Neural cell (in vitro differentiated cells): ENCODE data around the gene CRIM1. TPM values are rescaled to one million over a fixed set of nuclear protein-coding genes. Genes with fewer than 3 reads are reported as not detected.

Source experiments
- H2AFZ ChIP-seq: fragments of 200-600, 300-800 bp; sonication (generic), shearing (Covaris generic); 2 replicates; pipeline ENCODE4 v1.6.0; 2014; ENCODE audit warnings: low read depth, mild to moderate bottlenecking, antibody characterized with exemption, low read length, moderate library complexity
- H3F3A ChIP-seq: fragments of 200-600 bp; shearing (Covaris generic); 2 replicates; pipeline ENCODE4 v1.6.1; 2016; ENCODE audit warnings: mild to moderate bottlenecking, moderate library complexity, mixed read lengths, antibody characterized with exemption, low read length; ENCODE audit not compliant: insufficient read depth, poor library complexity, severe bottlenecking
- H3K27ac ChIP-seq: fragments of 200-600, 300-800 bp; sonication (generic), shearing (Covaris generic); 2 replicates; pipeline ENCODE4 v1.5.1; 2014; ENCODE audit warnings: mild to moderate bottlenecking, low read length, moderate library complexity
- H3K27me3 ChIP-seq: fragments of 300-800, 200-600 bp; sonication (generic), shearing (Covaris generic); 2 replicates; pipeline ENCODE4 v1.6.0; 2014; ENCODE audit warnings: mild to moderate bottlenecking, low read depth, low read length, moderate library complexity; ENCODE audit not compliant: insufficient read depth
- H3K36me3 ChIP-seq: fragments of 300-800, 200-600 bp; sonication (generic), shearing (Covaris generic); 2 replicates; pipeline ENCODE4 v1.5.1; 2014; ENCODE audit warnings: mild to moderate bottlenecking, antibody characterized with exemption, low read length, moderate library complexity; ENCODE audit not compliant: insufficient read depth
- H3K4me2 ChIP-seq: fragments of 300-800, 200-600 bp; sonication (generic), shearing (Covaris generic); 2 replicates; pipeline ENCODE4 v1.6.0; 2014; ENCODE audit warnings: mild to moderate bottlenecking, low read length
- H3K4me3 ChIP-seq: fragments of 300-800, 200-600 bp; sonication (generic), shearing (Covaris generic); 2 replicates; pipeline ENCODE4 v1.5.1; 2014; ENCODE audit warnings: mild to moderate bottlenecking, low read length, moderate library complexity
- H3K79me2 ChIP-seq: fragments of 200-600 bp; shearing (Covaris generic); replicated peaks from 2 replicates; pipeline ENCODE4 v1.6.0; 2014; ENCODE audit warnings: mild to moderate bottlenecking, low read length, moderate library complexity; ENCODE audit not compliant: insufficient read depth
- H3K9ac ChIP-seq: fragments of 300-800, 200-600 bp; sonication (generic), shearing (Covaris generic); 2 replicates; pipeline ENCODE4 v1.6.1; 2016; ENCODE audit warnings: mild to moderate bottlenecking, low read length, mixed read lengths
- H3K9me2 ChIP-seq: fragments of 200-600 bp; shearing (Covaris generic); 2 replicates; pipeline ENCODE4 v1.6.1; 2016; ENCODE audit warnings: mild to moderate bottlenecking, low read length, mixed read lengths; ENCODE audit not compliant: insufficient read depth
- H3K9me3 ChIP-seq: fragments of 200-600, 300-800 bp; sonication (generic), shearing (Covaris generic); 2 replicates; pipeline ENCODE4 v1.6.1; 2016; ENCODE audit warnings: mild to moderate bottlenecking, mixed run types, low read length, moderate library complexity, mixed read lengths
- H4K20me1 ChIP-seq: fragments of 200-600 bp; shearing (Covaris generic); 2 replicates; pipeline ENCODE4 v1.6.1; 2016; ENCODE audit warnings: mild to moderate bottlenecking, mixed run types; ENCODE audit not compliant: insufficient read depth
- EP300 ChIP-seq: fragments of 450-650 bp; conservative IDR thresholded peaks from 2 replicates; pipeline ENCODE4 v1.6.1; 2014; ENCODE audit warnings: antibody characterized with exemption, mild to moderate bottlenecking, moderate library complexity; ENCODE audit not compliant: poor library complexity, severe bottlenecking
- EZH2 ChIP-seq: fragments of 200-600, 300-800 bp; shearing (Covaris generic), sonication (generic); IDR thresholded peaks from 2 replicates; pipeline ENCODE4 v1.6.1; 2014; ENCODE audit warnings: antibody characterized with exemption, low read length, borderline replicate concordance, mild to moderate bottlenecking; ENCODE audit not compliant: insufficient read depth, poor library complexity, severe bottlenecking
- MXI1 ChIP-seq: fragments of 450-650 bp; conservative IDR thresholded peaks from 2 replicates; pipeline ENCODE4 v1.6.1; 2014; ENCODE audit warnings: antibody characterized with exemption, mild to moderate bottlenecking; ENCODE audit not compliant: poor library complexity, severe bottlenecking
- POLR2AphosphoS5 ChIP-seq: IDR thresholded peaks from 2 replicates; pipeline ENCODE4 v1.6.1; 2012
- RAD21 ChIP-seq: fragments of 450-650 bp; conservative IDR thresholded peaks from 2 replicates; pipeline ENCODE4 v1.6.1; 2014; ENCODE audit warnings: antibody characterized with exemption, mild to moderate bottlenecking, moderate library complexity
- SMC3 ChIP-seq: fragments of 450-650 bp; conservative IDR thresholded peaks from 2 replicates; pipeline ENCODE4 v1.6.1; 2014; ENCODE audit warnings: antibody characterized with exemption, mild to moderate bottlenecking, moderate library complexity; ENCODE audit not compliant: poor library complexity
- TAF1 ChIP-seq: IDR thresholded peaks from 2 replicates; pipeline ENCODE4 v1.6.1; 2012; ENCODE audit warnings: low read depth
- polyA plus RNA-seq: library from polyadenylated mRNA; depleted of rRNA; stranded (reverse); fragments of >200 nt; gene quantifications from 2 replicates; pipeline ENCODE4 v1.2.3, GENCODE V29; 2014
- TF ChIP-seq, protein P1 (sequence below): fragments of 450-650 bp; IDR thresholded peaks from 2 replicates; pipeline ENCODE4 v1.5.1; 2014; ENCODE audit warnings: antibody characterized with exemption, mild to moderate bottlenecking, moderate library complexity; ENCODE audit not compliant: poor library complexity, severe bottlenecking
- TF ChIP-seq, protein P2 (sequence below): IDR thresholded peaks from 2 replicates; pipeline ENCODE4 v1.6.1; 2012; ENCODE audit warnings: borderline replicate concordance

Gene CRIM1
- polyA plus RNA-seq, 1 donor from 2014 or later = 6.7 TPM

DNA sequence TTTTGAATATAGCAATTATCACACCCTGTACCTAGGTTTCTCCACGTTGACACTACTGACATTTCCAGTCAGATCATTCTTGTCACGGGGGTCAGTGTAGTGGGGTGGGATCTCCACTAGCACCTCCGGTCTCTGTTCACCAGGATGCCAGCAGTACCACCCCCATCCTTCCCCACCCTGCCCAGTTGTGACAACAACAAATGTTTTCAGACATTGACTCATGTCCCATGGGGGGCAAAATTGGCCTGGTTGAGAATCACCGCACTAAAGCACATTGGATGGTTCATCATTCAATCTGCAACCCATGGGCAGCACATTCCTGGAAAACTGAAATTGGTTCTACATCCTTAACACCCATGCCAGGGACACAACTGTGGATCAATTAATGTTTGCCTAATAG is 210.1 kb downstream of the CRIM1 start:
- no peaks in the 10 kb centered on the region for H4K20me1 ChIP-seq
- H3K79me2 ChIP-seq = no peaks in the 10 kb centered on the region
- H3F3A ChIP-seq = no peaks in the 10 kb centered on the region
- no peaks in the 10 kb centered on the region for H3K9me2 ChIP-seq
- H3K9ac ChIP-seq = no peak overlapping the region
- H3K9me3 ChIP-seq = no peaks in the 10 kb centered on the region
- no peak overlapping the region for H3K4me2 ChIP-seq
- H3K4me3 ChIP-seq = no peak overlapping the region
- H3K27me3 ChIP-seq = no peaks in the 10 kb centered on the region
- TF ChIP-seq POLR2AphosphoS5 = no peak
- no peak overlapping the region for H3K27ac ChIP-seq
- no peaks in the 10 kb centered on the region for H3K36me3 ChIP-seq
- H2AFZ ChIP-seq = no peak overlapping the region

DNA sequence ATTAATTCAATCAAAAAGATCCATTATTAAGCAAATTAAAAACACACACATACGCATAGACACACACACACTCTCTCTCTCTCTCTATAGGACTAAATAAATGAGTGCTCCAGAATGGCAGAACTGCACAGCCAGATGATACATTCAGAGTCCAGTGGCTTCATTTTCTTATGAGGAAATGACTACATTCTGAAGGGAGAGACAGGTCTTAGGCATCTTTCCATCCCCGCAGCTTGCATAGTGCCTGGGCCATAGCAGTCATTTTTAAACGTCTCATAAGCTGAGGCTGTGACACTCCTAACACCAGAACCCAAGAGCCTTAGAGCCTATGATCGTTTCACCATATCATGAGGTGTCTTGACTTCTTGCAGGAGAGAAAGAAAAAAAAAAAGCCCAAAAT is 211.3 kb downstream of the CRIM1 start:
- Histone ChIP-seq H3K4me2 (no peak overlapping the region), H3K36me3 (no peaks in the 10 kb centered on the region), H3K9me2 (no peaks in the 10 kb centered on the region), H4K20me1 (no peaks in the 10 kb centered on the region), H3K9me3 (no peaks in the 10 kb centered on the region), H3K4me3 (no peak overlapping the region), H3K9ac (no peak overlapping the region), H3K79me2 (no peaks in the 10 kb centered on the region), H3K27ac (no peak overlapping the region), H3K27me3 (no peaks in the 10 kb centered on the region), H2AFZ (no peak overlapping the region), H3F3A (no peaks in the 10 kb centered on the region)
- TF ChIP-seq MXI1 (no peak), TAF1 (no peak), SMC3 (no peak), EP300 (no peak), POLR2AphosphoS5 (no peak), RAD21 (no peak), EZH2 (no peak)
- TF ChIP-seq, protein P1, sequence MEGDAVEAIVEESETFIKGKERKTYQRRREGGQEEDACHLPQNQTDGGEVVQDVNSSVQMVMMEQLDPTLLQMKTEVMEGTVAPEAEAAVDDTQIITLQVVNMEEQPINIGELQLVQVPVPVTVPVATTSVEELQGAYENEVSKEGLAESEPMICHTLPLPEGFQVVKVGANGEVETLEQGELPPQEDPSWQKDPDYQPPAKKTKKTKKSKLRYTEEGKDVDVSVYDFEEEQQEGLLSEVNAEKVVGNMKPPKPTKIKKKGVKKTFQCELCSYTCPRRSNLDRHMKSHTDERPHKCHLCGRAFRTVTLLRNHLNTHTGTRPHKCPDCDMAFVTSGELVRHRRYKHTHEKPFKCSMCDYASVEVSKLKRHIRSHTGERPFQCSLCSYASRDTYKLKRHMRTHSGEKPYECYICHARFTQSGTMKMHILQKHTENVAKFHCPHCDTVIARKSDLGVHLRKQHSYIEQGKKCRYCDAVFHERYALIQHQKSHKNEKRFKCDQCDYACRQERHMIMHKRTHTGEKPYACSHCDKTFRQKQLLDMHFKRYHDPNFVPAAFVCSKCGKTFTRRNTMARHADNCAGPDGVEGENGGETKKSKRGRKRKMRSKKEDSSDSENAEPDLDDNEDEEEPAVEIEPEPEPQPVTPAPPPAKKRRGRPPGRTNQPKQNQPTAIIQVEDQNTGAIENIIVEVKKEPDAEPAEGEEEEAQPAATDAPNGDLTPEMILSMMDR = no peak
- TF ChIP-seq, protein P2, sequence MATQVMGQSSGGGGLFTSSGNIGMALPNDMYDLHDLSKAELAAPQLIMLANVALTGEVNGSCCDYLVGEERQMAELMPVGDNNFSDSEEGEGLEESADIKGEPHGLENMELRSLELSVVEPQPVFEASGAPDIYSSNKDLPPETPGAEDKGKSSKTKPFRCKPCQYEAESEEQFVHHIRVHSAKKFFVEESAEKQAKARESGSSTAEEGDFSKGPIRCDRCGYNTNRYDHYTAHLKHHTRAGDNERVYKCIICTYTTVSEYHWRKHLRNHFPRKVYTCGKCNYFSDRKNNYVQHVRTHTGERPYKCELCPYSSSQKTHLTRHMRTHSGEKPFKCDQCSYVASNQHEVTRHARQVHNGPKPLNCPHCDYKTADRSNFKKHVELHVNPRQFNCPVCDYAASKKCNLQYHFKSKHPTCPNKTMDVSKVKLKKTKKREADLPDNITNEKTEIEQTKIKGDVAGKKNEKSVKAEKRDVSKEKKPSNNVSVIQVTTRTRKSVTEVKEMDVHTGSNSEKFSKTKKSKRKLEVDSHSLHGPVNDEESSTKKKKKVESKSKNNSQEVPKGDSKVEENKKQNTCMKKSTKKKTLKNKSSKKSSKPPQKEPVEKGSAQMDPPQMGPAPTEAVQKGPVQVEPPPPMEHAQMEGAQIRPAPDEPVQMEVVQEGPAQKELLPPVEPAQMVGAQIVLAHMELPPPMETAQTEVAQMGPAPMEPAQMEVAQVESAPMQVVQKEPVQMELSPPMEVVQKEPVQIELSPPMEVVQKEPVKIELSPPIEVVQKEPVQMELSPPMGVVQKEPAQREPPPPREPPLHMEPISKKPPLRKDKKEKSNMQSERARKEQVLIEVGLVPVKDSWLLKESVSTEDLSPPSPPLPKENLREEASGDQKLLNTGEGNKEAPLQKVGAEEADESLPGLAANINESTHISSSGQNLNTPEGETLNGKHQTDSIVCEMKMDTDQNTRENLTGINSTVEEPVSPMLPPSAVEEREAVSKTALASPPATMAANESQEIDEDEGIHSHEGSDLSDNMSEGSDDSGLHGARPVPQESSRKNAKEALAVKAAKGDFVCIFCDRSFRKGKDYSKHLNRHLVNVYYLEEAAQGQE = no peak
